ENCODE measurements around the gene SV2B.

The SV2B gene

DNA sequence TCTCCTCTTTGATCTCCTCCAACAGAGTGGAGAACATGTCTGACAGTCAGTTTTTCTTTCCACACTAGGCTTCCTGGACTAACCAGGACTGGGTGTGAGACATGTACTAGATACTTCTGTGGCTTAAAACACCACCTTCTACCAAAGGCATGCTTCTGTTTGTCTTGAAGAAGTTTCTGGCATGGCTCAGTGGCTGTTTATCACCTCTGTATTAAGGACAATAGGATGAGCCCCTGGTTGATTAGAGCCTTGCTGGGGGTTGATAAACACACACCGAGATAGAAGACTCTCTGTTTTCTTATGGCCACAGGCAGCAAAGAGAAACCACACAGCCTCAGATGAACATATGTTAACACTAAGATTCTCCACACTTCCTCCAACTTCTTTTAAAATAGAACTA, 40.5 kb downstream of the SV2B start:
- no peak for DNase-seq

DNA sequence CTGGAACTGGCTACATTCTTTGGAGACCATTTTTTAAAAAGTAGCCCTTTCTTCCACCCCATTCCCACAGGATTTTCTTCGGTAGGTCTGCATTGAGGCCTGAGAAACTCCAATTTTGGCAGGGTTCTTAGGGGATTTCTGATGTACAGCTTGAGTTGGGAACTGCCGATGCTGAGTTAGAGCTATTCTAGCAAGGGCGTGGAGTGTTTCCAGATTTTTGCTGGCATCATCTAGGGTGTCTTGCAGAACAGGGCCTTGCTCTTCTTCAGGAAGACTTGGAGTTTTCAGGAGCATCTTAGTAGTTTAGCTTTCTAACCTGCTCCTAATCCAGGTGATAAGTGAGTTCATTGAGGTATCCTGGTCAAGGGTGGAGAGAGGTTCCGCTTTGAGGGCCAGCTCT, 41.0 kb downstream of the SV2B start:
- no peak for DNase-seq

DNA sequence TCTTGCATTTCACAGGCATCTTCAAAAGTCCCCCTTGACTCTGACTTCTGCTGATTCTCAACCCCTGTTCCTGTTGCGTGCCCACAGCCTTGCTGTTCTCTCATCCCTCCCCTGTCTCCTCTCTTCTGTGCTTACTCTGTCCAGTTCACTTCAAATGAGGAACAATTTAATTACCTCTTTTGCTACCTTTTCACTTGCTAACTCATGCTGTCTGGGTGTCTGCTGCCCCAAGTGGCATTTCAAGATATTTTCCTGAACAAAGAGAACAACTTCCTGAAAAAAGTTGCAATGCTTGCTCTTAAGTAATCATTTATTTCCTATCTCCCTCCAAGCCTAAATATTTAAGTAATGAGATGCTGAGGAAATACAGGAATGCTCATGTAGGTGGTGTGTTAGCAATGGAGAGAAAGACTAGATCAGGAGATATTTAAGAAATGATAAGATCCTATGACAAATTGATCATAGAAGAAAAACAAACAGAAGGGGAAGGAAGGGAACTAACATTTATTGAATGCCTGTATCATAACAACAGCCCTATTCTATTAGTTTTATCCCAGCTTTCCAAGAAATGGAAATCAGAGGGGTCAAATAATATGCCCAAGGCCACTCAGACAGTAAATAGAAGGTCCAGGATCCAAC, 42.2 kb downstream of the SV2B start:
- DNase-seq, result no peak

DNA sequence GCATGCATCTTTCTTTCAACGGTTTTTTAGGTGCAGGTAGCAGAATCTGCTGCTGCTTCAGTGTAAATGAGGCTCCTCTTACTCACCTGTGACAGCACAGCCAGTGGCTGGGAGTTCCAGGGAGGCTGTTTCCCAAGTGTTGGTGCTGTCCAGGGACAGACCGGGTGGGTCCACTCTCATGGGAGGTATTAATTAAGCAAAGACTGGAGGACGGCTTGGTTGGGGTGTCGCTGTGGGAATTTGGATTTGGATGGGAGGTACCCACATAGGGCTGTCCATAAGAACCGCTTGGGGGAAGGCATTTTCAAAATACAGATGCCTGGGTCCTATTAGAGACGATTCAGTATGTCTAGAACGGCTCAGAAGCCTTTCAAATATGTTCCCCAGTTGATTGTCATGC, 42.9 kb downstream of the SV2B start:
- DNase-seq, result no peak

DNA sequence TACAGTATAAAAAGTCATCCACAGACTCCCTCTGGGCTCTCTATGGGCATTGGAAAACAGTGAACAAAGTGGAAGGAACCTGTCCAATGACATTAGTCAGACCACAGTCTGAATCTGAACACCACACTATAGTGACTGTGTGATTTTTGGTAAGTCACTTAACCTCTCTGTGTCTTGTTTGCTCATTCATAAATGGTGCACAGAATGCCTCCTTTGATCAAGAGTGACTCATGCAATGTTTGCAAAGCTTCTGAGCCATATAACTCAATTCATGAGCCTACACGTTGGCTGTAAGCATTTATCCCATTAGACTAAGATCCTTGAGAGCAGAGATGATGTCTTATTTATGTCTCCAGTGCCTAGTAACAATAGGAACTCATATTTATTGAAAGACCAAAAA, 46.7 kb downstream of the SV2B start:
- DNase-seq, result no peak

DNA sequence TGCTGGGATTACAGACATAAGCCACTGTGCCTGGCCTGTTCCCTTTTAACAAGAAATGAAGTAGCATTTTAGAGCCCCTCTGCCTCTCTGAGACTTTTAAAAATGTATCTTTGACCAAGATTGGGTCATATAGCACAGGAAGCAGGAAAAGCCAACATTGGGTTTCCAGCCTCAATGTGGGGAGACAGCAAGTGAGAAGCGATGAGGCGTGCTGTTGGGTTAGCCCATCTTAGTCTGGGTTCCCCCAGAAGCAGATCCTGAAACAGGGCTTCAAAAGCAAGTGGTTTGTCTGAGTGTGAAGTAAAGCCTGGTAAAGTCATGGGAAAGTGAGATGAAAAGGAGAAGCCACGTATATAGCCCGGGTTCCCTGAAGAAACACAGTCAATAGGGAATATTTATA, 48.2 kb downstream of the SV2B start:
- no peak for DNase-seq

DNA sequence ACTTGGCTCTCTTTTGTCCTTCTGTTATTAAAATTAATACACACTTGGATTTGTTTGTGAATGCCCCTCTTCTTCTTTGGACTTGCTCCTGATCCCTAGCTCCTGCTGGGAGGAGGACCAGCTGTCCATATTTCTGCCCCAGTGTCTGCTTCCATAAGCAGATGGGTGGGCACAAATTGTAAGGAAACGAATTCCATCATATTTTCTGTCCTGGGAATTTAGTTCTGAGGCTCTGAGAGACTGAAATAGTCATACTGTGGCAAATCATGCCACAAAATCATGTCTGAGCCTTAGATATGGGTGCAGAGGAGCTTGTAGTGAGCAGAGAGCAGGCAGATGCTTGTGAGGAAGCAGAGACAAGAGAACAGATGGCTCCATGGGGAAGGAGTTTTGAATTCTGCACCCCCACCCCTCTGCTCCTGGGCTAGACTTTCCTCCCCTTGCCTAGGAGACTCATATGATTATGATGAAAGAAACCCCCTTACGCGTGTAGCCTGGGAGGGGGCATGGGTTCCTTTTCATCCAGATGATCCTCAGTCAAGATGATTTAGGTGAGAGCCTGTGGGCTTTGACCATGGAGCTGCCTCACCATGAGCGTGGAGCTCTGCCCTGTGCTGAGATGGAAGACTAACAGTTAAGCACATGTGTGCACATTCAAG, 50.6 kb downstream of the SV2B start:
- DNase-seq, result no peak

DNA sequence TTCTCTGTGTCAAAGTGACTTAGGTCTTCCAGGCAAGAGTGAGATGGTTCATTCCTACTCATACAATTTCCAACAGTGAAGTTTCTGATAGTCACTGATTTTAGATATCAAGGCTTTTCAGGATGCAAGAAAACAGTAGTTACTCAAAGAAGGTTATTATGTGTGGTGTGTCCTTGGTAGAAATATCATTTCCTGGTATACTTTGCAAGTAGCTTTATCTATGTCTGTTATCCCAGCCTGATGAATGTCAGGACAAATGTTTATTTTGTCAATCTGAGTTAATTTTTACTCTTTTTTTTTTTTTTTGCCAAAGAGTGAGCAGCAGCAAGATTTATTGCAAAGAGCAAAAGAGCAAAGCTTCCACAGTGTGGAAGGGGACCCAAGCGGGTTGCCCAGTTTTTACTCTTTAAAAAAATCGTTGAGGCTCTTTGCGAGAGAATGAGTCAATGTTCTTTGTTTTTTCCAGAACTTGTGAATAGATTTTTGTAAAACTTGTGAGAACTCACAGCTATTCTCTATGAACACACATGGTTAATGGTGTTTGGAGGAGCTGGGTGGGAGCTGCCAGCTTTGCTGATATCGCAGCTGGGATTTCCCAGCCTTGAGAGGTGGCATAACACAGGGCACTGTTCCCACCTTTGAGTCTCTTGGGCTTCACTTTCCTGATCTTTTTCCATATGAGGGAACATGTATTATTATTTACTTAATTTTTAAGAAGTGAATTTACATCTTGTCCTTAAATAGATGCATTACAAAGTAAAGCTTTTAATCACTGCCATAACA, 51.9 kb downstream of the SV2B start:
- no peak for DNase-seq

DNA sequence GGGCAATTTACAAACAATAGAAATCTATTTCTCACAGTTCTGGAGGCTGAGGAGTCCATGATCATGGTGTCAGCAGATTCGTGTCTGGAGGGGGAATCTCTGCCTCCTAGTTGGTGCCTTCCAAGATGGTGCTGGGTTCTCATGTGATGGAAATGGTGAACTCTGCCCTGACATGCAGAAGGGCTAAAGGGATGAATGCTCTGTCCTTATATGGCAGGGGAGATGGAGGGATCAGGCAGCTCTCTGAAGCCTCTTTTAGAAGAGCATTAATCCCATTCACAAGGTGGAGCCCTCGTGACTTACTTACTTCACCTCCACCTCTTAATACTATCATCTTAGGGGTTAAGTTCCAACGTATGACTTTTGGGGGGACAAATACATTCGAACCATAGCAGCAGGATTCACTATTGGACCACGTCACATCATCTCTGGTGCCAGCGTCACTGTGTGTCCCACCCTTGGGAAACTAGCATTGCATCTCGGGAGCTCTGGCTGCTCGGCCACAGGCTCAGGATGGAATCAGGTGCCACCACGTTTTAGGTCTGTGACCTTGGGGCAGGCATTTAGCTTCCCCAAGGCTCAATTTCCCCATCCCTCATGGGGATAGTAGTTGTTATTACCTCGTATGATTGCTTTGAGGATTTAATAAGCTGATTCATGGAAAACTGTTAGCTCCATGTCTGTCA, 53.0 kb downstream of the SV2B start:
- no peak for DNase-seq

DNA sequence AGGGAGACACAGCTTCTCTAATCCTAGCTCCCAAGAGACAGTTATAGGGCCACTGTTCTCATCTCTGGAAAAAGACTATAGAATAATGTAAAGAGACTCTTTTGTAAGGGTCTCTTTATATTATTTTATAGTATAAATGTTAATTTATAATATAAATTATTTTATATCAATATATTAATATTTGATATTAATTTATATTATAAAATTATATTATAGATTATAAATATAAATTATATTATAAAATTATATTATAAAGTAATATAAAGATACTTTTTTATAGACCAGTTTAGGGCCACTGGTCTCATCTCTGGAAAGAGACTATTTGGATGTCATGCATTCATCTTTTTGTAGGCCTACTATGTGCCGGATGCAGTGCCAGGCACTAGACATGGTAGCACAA, 53.9 kb downstream of the SV2B start:
- no peak for DNase-seq

DNA sequence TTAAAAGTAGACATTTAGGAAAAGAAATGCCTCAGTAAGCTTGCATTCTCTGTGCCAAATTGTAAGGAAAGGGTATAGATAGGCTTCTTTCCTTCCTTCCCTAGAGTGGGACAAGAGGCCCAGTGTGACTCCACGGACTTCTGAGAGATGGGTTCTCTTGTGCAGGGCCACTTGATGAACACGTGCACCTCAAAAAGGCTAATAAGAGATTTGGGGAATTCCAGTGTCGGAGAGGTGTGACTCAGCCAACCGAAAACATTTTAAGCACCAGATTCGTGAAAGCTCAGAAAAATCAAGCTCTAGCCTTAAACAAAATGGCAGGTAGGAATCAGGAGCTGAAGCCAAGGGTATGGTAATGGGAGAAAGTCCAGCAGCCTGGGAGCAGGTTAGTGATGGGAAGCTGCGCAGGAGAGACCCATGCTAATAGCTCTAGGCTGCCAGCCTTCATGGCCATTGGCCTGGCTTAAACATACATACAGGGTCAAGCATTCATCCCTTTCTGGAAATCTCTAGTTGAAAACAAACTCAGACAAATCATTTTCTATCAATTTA, 56.2 kb downstream of the SV2B start:
- no peak for DNase-seq

DNA sequence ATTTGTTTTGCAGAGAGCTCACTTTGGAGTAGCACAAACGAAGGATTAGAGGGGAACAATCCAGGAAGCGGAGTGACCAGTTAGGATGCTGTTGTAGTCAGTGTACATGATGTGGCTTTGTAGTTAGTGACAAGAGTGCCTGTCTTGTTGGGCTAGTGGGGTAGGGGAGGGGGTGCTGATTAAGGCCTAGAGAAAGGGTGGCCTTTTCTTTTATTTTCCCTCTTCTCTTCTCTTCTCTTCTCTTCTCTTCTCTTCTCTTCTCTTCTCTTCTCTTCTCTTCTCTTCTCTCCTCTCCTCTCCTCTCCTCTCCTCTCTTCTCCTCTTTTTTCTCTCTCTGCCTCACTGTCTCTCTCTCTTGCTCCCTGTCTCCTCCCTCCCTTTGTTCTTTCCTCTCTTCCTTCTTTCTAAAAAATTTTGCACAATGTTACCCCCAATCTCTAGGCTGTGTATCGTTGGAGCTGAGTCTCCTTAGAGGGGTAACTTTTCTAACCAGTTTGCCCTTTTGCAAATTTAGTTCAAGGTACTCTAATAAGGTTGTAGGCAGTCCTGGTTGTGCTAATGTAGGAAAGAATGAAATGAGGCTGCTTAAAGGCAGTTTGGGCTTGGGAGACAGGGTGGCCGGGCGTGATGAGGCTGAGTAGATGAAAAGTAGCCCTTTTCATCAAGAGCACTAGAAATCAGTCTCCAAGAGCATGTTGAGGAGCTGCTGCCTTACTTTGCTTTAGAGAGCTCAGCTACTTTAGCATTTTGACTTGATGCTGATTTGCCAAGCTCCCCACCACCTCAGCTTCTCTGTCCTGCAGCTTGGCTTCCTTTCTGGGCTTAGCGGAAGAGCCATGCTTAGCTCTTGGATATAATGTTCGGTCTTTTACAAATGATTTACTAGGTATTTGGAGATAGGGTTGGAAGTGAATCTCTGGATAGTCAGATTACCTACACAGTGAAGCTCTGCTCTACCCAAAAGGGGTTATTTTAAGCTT, 58.6 kb downstream of the SV2B start:
- DNase-seq, result no peak

DNA sequence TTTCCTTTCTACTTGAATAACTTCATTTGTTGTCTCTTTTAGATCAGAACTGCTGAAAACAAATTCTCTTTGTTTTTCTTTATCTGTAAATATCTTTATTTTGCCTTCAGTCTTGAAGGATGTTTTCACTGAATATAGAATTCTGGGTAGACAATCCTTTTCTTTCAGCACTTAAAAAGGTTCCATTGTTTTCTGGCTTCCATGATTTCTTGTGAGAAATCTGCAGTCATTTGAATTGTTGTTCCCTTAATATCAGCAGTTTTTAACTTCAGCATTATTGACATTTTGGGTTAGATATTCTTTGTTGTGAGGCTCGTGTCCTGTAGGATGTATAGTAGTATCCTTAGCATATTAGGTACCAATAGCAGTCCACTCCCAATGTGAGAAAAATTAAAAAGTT, 65.8 kb downstream of the SV2B start:
- no peak for DNase-seq

DNA sequence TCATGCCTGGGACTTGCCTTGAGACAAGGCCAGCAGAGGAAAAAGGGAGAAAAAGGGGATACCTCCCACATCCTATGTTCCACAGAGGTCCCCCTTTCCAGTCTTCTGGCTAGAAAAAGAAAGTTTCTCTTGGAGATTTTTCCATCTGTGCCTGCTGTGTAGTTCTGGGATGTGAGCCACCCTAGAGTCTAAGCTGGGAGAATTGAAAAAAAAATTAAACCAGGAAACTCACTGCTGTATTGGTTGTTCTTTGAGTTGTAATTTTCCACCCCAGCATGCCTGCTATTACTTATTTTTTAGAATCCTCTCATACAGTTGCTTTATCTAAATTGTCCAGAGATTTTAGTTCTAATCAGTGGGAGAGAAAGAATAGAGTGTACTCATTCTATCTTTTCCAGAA, 68.4 kb downstream of the SV2B start:
- DNase-seq, result no peak

DNA sequence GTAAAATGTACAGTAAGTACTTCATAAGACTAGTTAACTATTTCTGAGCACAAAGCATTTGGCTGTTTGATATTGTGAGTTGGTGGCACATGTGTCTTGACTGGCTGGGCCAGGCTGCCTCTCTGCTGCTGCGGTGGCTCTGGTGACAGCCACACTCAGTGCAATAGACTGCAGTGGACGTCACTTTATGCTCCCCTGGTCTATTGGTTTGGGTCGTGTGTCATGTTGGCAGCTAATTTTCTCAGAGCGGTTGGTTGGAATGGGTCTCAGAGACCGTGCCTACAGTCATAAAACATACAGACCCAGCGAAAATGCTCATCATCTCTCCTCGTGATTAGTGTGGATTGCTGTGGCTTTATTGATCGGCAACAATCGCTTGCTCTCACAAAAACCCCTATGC, 71.3 kb downstream of the SV2B start:
- no peak for DNase-seq

DNA sequence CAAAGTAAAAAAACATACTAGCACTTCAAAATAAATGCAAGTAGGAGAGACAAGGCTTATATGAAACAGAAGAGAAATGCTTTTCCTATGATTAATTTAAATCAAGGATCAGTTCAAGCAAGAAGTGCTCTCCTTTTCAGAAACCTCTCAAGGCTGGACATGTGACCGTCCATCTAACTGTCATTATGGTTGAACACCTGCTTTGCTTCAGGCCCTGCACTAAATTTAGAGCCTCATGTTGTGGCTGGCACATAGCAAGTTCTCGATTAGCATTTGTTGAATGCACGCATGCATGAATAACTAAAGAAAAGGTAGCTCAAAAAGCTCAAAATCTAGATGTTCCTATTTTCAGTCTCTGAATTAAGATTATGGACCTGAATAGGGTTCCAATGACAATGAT, 82.0 kb downstream of the SV2B start:
- DNase-seq, result no peak

DNA sequence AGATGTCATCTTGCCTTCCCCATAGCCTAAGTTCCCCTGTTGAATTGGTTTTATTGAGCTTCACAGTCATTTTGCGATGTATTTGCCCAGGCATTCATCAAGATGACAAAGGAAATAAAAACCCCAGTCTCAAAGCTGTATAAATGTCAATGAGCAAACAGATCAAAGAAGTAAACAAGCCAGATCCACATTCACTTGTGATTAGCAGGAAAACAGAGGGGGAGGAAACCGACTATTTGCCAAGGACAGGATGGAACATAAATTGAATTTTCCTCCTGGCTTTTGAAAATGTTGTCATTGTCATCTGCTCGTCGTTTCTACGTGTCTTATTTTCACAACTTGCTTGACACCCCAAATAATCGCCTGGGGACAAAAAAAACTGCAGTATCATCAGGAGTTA, 83.5 kb downstream of the SV2B start:
- DNase-seq, result no peak

DNA sequence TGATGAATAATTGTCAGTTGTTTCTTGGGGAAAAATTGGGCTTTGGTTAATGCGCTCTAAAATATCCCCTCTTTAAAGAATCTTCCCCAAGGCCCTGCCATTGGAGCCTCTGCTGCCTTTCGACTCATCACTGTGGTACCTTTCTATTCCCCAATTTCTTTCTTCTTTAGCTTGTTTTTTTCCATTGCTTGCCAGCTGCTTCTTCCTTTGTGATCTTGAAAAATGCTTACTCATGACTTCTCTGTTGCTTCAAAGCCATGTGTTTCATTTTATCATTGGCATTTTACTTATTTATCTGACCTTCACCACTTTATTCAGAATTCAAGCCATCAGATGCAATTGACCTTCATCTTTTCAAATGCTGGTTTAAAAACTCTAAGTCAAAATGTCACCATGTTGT, 84.4 kb downstream of the SV2B start:
- no peak for DNase-seq

DNA sequence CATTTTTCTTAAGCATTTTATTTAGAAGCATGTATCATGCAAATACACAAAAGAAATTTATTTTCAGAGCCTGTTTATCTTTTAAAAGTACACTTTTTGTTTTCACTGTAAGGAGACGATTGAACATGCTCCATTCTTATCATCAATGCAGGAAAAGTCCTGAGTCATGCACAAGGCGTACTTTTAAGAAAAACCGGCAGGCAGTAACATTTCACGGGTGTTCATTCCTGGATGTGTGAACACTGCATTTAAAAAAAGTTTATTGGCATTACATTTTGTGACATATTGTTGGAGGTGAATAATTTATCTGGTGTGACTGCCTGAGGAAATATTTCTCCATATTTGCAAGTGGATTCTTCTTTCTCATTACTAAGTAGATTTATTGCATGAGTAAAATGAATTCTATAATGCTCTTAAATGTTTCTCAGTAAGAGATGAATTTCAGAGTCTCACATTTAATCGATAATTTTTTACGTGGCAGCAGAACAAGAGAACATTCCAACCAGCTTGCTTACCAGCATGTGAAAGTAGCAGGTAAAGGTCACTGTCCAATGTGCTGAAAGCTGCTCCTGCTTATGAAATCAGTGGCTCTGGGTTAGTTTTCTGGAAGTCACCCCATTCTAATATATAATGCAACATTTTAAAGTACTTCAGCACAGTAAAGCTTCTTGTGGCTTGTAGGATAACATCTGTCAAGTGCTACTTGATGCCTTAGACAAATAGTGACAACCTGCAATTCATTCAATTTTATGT, 87.0 kb downstream of the SV2B start:
- DNase-seq, result no peak

DNA sequence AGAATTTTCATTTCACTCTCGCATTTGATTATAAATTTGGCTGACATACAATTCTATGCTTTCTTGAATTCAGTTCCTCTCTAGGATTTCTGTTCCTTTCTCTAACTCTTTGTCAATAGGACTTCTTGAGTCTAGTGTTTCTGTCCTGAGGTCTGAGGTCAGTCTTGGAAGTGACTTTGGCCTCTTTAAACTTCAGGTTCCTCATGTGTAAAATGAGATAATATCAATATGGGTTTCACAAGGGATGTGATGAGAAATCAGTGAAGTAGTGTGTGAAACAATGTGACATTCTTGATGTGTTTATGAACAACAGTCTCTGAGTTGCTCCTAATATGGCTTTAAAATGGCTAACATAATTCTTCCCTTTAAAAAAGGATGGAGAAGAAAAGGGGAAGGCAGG, 92.2 kb downstream of the SV2B start:
- no peak for DNase-seq

DNA sequence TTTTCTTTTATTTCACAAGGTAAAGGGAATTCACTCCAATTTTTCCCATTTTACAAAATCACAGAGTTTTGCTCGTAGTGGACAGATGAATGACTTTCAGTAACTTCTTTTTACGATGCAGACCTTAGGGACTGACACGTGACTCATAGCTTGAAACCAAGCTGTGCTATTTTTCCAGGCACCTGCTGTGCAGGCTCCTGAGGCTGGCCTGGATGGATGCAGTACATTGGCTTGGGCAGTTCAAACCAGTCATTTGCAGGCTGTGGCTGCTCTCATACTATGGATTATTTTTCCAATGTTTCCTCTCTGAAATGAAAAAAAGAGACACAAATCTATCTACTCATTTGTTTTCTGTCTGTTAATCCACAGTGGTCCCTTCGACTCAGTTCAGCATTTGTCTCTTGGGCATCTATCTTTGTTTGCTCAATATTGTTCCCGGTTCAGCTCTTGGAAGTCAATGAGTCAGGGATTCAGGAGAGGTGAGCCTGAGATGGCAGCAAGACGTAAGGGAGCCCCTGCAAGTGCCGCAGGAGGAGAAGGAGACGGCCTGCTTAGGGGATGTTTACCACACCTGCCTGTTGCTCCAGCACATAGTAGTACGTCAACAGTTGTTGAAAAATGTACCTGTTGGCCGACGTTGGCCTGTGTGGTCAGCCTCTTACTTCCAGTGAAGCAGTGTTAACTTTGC, 92.8 kb downstream of the SV2B start:
- no peak for DNase-seq
